GM12878 (cell line): ENCODE results near the gene ATG4A.

ENCODE experiments used
- EZH2 ChIP-seq: IDR thresholded peaks from 2 replicates; pipeline ENCODE4 v1.6.1; 2012; ENCODE audit warnings: low read depth, mild to moderate bottlenecking, control low read depth, inconsistent platforms, low read length, borderline replicate concordance; ENCODE audit not compliant: control insufficient read depth
- HDGF ChIP-seq: fragments of 450-650 bp; IDR thresholded peaks from 2 replicates; pipeline ENCODE4 v1.6.1; 2016; ENCODE audit warnings: antibody characterized with exemption
- MLLT1 ChIP-seq: fragments of 450-650 bp; IDR thresholded peaks from 2 replicates; pipeline ENCODE4 v1.6.1; 2016; ENCODE audit warnings: mild to moderate bottlenecking
- RAD21 ChIP-seq: IDR thresholded peaks from 2 replicates; pipeline ENCODE4 v1.6.1; 2011; ENCODE audit warnings: mild to moderate bottlenecking, low read depth, low read length, moderate library complexity; ENCODE audit not compliant: insufficient read depth
- REST ChIP-seq: IDR thresholded peaks from 2 replicates; pipeline ENCODE4 v1.6.1; 2012; ENCODE audit warnings: mild to moderate bottlenecking, low read depth, low read length
- TCF3 ChIP-seq: IDR thresholded peaks from 2 replicates; pipeline ENCODE4 v1.6.1; 2012; ENCODE audit warnings: low read depth, mild to moderate bottlenecking, low read length, borderline replicate concordance; ENCODE audit not compliant: insufficient read depth

GRCh38 chrX:108167211-108167872 is 75.8 kb downstream of the ATG4A start:
- TF ChIP-seq TCF3 (no peak), RAD21 (no peak), REST (no peak), EZH2 (no peak), MLLT1 (no peak), HDGF (no peak)
